ENCODE data around the gene SHISA6.

DNA sequence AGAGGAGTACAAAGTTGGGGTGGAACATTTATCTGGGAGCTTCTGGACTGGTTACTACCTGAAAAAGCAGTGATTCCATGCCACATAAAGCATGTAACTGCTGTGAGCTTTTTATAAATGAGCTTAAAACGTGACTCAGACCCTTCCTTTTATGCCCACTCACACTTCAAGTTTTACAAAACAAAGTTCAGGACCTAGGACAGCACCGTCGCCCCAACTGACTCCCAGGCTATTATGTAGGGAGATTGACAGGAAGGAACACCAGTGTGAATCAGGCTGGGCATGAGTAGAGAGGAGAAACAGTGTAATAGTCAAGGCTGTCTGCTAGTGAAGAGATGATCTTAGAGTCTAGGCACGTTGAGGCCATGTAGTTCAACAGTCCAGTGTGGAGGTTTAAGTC lies 265.6 kb downstream of the SHISA6 start:
- TF ChIP-seq EZH2 (IDR thresholded peaks at IDR 0.05; ENCODE audit: borderline replicate concordance, insufficient read depth, low read depth, low read length, poor library complexity, severe bottlenecking) (no peak), CTCF (IDR thresholded peaks at IDR 0.05) (no peak)

Measured in B cell (primary cell).